HG03159 (cell line): Measurements from ENCODE around the gene RPL18.
"Not testable (repeated sequence)": the region's sequence is repeated elsewhere in the genome, so short reads cannot be mapped to it uniquely, and the experiment has no call there.

Experiments used
- ATAC-seq: cut with Tn5 transposase; IDR thresholded peaks from one replicate; pipeline ENCODE4 v1.9.1; 2021; ENCODE audit warnings: mild to moderate bottlenecking, moderate library complexity; ENCODE audit not compliant: unreplicated experiment

The RPL18 gene

DNA sequence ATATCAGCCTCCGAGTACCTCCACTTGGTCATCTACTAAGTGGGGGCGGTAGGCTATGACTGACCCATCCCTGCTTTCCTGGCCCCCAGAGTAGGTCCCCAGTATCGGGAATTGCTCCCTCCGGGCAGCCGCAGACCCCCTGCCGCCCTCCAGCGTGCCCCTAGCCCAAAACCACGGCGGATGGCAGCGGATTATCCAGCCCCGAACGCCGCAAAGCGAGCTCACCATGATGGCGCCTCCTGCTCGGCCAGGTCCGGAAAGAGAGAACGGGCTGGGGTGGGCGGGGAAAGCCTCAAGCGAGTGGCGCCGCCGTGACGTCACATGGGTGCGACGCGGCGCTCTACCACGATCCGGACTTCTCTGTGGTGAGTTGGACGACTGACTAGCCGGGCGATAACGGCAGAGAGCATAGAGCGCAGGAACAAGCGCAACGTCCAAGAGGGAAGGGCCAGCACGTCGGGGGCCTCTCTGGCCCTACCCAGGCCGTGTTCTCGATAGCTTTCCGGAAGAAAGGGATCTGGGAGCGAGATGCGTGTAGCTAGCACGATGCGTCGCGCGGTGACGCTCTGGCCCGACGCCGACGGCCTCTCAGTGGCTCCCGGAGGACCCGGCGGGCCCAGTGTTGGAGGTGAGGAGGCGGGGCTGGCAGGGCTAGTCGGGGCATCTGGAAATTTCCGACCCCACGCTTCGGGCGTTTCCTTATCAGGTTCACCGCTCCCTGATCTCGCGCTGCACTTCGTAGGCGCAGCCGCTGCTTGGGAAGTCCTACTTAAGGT is at the start of gene RPL18, which contains the start of gene SPHK2:
Gene RPL18, minus strand, starts transcription at position 263 of the 776 bp plus-strand sequence. Its CDS starts 35 bp downstream, at position 228.
Gene SPHK2, plus strand, starts transcription at position 591 of the 776 bp plus-strand sequence. CDS start 1,009 bp downstream, outside the sequence.
- peak; percentile 70 for ATAC-seq

GRCh38 chr19:48668761-48669160 is 49.8 kb upstream of the RPL18 start:
- ATAC-seq: no peak

DNA sequence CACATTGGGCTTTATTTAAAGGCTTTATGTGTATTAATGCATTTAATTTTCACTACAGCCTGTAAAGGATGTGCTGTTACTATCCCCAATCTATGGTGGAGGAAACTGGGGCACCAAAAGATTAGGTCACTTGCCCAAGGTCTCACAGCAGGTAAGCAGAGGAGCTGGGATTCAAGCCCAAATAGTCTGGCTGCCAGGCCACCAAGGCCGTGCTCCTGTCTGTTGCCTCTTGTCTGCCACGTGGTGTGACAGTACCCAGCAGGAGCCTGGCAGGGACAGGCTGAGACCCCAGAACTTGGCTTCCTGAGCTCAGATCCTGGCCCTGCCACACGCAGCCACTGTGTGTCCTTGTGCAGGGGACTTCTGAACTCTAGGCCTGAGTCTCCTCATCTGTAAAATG is 49.4 kb upstream of the RPL18 start:
- ATAC-seq: no peak

DNA sequence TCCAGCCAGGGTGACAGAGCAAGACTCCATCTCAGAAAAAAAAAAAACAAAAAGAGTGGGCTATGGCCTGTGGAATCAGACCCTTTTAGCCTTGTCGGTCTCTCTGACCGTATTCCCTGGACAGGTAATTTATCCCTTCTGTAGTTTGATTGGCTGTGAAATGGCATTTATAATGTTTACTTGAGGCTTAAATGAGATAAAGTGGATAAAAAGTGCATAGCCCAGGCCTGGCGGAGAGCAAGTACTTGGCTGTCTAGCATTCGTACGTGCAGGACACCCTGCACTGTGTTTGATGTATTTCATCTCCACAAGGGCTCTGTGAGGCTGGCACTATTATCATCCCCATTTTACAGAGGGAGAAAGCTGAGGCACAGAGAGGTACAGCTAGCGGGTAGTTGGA is 46.8 kb upstream of the RPL18 start:
- no peak for ATAC-seq

- no peak for ATAC-seq
Measured at GRCh38 chr19:48664476-48664875, 45.5 kb upstream of the RPL18 start.

DNA sequence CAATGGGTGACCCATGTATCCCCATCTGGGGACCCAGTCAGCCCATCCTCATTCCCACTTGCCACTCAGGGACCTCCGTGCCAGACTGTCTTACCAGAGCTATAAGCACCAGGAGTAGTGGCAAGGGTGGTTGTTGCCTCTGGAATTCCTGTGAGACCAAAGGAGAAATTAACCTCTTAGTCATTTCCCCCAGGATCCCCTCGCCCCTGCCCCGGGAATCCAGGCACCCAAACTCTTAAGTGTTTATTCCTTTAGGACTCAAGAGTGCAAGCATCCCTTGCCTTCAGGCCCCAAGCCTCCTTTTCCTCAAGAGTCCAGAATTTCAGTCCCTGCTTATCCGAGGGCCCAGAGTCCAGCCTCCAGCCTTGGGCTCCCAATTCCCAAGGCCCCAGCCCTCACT is 44.7 kb upstream of the RPL18 start:
- no peak for ATAC-seq

GRCh38 chr19:48661711-48662090 is 42.7 kb upstream of the RPL18 start:
- ATAC-seq: no peak

DNA sequence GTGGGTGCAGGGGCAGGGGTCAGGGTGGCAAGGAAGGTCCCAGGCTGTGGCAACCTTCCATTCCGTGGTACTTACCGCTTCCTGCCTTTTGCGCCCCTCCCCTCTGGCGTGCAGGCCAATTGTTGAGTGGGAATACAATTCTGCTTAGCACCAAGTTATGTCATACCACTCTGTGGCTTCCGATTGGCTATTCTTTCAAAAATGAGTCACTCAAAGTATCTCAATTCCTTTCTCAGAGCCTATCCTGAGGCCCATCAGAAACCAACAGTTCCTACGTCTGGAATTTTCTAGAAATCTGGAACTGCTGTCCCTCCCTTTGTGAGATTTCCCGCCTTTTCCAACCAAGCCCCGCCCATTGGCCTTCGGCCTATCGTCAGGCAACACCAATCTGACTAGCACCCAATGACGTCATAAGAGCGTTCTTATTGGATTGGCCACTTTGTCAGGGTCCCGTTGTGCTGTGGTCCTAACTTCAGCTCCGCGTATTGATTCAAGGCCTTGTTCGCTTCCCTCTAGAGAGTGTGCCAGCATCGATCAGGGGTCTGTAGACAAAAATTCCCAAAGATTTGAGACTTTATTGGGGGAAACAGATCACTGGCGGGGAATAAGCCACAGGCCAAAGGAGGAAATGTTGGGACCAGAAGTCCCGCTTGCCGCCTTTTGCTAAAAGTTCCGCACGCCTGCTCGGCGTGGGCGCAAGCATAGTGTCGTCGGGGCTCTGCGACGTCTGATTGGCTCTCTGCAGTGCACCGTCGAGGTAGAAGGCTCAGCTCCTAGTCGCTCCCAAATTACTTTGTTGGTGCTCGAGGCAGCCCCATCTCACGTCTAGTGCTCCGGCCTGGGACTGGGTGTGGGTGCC is 42.1 kb upstream of the RPL18 start:
- ATAC-seq: peak; percentile 88

- no peak for ATAC-seq
Measured at GRCh38 chr19:48659768-48660167, 40.8 kb upstream of the RPL18 start.

DNA sequence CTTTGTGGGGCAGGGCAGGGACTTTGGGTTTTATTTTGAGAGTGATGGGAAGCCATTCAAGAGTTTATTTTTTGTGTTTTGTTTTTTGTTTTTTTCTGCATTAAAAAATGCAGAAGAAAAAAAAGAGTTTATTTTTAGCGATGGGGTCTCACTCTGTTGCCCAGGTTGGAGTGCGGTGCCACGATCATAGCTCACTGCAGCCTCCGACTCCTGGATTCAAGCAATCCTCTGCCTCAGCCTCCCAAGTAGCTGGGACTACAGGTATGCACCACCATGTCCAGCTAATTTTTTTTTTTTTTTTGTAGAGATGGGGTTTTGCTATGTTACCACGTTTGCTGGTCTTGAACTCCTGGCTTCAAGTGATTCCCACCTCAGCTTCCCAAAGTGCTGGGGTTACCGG is 39.5 kb upstream of the RPL18 start:
- no peak for ATAC-seq

GRCh38 chr19:48657828-48658227 is 38.9 kb upstream of the RPL18 start:
- ATAC-seq: not testable (repeated sequence)

DNA sequence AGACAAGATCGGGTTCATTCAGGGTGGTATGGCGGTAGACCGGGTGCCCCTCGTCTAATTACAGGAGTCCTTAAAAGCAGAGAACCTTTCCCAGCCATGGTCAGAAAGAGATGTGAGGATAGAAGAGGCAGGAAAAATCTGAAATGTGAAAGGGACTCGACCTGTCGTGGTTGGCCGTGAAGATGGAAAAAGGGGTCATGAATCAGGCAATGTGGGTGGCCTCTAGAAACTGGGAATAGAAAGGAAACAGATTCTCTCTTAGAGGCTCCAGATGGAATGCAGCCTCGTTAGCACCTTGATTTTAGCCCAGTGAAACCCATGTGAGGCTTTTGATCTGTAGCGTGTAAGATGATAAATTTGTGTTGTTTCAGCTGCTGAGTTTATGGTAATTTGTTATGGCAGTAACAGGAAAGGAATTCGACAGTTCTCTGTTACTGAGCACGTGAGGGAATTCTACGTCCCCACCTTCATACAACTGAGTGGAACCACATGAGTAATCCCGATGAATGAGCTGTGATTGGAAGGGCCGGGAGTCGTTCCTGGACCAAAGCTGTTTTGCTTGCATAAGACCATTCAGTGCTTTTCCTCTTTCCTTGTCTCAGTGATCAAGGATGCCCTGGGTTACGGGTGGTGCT is 38.0 kb upstream of the RPL18 start:
- ATAC-seq: no peak

DNA sequence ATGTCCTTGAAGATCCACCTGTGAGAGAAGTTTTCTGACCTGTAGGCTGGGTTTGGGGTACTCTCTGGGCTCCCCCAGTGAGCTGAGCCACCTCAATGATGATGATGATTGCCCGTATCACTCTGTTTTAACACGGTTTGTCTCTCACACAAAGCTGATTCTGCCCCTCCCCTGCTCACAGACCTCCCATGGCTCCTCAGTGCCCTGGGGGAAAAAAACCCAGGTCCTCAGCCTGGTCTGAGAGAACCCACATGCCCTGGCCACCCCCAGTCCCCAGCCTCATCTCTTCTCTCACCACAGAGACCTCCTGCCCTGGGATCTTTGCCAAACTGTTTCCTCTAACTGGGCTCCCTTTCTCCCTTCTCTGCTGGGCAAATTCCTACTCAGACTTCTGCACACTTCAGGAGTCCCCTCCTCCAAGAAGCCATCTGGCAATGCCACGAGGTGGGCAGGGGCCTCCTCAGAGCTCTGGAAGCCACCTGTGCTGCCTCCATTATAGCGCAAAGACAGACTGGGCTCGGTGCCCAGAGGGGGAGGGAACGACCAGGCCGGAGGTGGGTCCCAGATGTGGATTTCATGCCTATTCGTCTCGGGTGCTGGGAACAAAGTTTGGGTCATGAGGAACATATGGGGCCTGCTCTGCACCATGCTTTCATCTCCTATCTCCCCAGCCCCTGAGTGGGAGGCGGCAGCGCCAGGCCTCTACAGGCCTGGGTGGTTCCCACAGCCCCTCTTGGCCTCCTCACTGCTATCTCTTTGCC is 35.5 kb upstream of the RPL18 start:
- no peak for ATAC-seq

GRCh38 chr19:48651683-48652048 is 32.7 kb upstream of the RPL18 start:
- no peak for ATAC-seq

GRCh38 chr19:48650974-48651682 is 32.1 kb upstream of the RPL18 start:
- no peak for ATAC-seq

GRCh38 chr19:48648134-48648533 is 29.2 kb upstream of the RPL18 start:
- ATAC-seq: no peak

DNA sequence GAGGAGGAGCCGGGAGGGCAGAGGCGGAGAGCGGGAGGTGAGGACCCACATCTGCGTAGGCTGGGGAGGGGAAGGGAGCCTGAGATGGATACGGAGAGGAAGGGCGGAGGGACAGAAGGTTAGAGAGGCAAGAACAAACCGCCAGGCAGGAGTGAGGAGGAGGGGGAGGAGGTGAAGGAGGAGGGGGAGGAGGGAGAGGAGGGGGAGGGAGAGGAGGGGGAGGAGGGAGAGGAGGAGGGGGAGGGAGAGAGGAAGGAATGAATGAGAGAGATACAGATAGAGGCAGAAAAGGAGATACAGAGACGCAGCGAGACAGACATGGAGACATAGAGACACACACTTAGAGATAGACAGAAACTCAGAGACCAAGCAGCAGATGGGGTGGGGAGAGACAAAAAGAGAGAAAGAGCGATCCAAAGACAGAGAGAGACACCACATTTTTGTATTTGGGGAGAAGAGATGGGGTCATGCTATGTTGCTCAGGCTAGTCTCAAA is 27.8 kb upstream of the RPL18 start:
- no peak for ATAC-seq

GRCh38 chr19:48646001-48646721 is 27.2 kb upstream of the RPL18 start, which contains the start of gene CA11:
Gene CA11 (minus strand): TSS chr19:48646187. CDS start chr19:48645632, 555 bp downstream.
- peak; percentile 61 for ATAC-seq

DNA sequence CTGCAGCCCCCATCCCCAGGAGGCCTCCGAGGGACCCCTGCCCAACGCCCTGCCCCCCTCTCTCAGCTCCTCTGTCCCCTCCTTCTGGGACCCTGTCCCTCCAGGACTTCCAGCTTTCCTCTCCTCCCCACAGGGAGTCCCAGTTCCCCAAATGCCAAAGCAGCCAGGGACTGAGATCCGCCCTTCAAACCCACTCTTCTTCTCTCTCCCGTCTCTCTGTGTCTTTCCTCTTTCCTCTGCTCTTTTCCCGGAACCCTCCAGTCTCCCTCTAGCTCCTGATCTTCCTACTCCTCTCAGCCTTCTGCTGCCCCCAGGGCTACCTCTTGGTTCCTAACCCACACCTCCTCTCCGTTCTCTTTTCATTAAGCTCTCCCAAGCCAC is 26.6 kb upstream of the RPL18 start:
- no peak for ATAC-seq
